ENCODE measurements around the gene DLX5.

The DLX5 gene

DNA sequence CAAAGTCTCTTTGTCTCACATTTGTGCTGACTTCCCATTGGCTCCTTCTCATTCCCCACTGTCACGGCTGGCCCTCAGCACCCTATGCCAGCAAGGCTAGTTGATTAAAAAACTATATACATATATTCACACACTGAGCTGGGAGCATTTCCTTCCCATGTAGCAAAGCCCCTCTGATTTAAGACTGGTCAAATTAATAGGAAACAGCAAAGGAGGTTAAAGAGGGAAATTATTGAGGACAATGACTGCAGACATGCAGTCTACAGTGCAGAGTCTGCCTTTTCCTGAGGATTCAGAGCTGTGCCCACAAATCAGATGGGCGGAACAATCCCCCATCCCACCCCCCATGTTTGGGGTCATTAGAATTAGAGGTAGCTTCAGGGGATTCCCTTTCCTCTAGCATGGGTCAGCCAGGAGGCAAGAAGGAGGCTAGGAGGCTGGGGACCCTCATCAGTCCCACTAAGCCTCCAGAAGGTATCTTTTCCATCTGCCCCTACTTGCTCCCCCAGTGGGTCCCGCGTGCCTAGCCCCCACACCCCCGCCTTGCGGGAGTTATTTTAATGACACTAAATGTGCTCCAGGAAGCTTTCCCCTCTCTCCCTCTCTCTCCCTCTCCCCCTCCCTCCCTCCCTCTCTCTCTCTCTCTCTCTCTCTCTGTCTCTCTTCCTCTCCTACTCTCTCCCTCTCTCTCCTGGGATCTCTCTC lies 29.1 kb downstream of the DLX5 start:
- H3K27me3 ChIP-seq (ENCODE audit: control insufficient read depth, insufficient read depth, low read length) = peaks cover 98% of the 10 kb centered on the region
- H3K4me1 ChIP-seq (ENCODE audit: control insufficient read depth, insufficient read depth, low read length) = peaks cover 48% of the 10 kb centered on the region
- no peaks in the 10 kb centered on the region for H3K36me3 ChIP-seq (ENCODE audit: control insufficient read depth, insufficient read depth, low read length)

DNA sequence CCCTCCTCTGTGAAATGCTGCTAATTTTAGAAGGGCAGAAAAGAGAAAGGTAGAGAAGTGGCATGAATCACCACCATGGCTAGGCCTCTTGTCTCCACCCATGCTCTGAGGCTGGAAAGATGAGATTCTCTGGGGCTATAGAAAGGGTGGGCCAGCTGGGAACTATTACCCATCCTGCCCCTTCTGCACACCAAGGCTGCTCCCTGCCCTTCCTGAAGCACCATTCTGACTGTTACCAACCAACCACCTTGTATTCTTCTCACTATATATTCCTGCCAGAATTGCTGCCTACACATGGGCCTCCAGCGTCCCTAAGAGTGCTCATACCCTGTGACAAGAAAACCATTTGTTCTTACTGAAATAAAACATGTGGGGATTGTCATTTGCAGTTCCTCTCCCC lies 30.7 kb downstream of the DLX5 start:
- no peaks in the 10 kb centered on the region for H3K36me3 ChIP-seq (ENCODE audit: control insufficient read depth, insufficient read depth, low read length)
- H3K27ac ChIP-seq (ENCODE audit: low read depth, low read length) = no peak overlapping the region
- H3K4me3 ChIP-seq (ENCODE audit: low read depth, low read length) = no peak overlapping the region
- peaks cover 53% of the 10 kb centered on the region for H3K4me1 ChIP-seq (ENCODE audit: control insufficient read depth, insufficient read depth, low read length)
- H3K9ac ChIP-seq (ENCODE audit: low read depth, low read length) = no peak overlapping the region
- H3K27me3 ChIP-seq (ENCODE audit: control insufficient read depth, insufficient read depth, low read length) = peaks cover 98% of the 10 kb centered on the region
- H3K9me3 ChIP-seq (ENCODE audit: control insufficient read depth, insufficient read depth, low read length) = no peaks in the 10 kb centered on the region

More for the DNA sequence above, 29.1 kb downstream of the DLX5 start:
- Histone ChIP-seq H3K9ac (ENCODE audit: low read depth, low read length) (no peak overlapping the region), H3K9me3 (ENCODE audit: control insufficient read depth, insufficient read depth, low read length) (no peaks in the 10 kb centered on the region), H3K27ac (ENCODE audit: low read depth, low read length) (no peak overlapping the region), H3K4me3 (ENCODE audit: low read depth, low read length) (no peak overlapping the region)

DNA sequence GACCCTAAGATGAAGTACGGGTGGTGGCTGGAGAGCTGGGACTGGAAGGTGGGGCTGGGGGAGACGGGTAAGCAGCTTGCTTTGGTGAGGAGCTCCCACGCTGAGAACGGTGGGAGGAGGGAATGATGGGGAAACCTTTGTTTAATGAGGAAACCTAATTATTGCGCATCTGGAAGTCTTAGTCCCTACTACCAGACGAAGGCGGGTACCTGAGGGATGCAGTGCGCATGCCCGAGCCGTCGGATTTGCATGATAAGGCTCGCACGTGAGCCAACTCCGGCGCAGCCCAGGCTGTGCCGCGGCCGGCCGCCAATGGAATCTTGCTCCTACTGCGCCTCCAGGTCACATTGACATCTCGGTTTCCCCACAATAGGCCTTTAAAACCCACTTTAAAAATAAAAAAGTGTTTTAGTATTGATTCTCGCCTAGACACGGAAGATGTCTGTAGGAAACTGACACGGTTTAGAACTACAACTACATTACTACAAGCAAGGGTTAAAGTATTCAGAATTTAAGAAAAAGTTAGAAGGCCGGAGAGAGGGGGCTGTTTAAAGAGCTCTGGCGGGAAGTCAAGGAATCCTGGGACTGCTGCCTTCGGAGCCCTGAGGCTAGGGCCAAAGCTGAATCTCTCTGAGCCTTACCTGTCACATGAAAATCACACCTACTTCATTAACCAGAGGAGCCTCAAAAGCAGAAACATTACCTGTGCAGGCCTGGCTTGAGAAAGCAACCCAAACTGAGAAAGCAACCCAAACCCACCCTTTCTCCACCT lies 31.4 kb downstream of the DLX5 start:
- Histone ChIP-seq H3K36me3 (ENCODE audit: control insufficient read depth, insufficient read depth, low read length) (no peaks in the 10 kb centered on the region), H3K9me3 (ENCODE audit: control insufficient read depth, insufficient read depth, low read length) (no peaks in the 10 kb centered on the region), H3K4me1 (ENCODE audit: control insufficient read depth, insufficient read depth, low read length) (peaks cover 54% of the 10 kb centered on the region), H3K27me3 (ENCODE audit: control insufficient read depth, insufficient read depth, low read length) (peaks cover 98% of the 10 kb centered on the region), H3K9ac (ENCODE audit: low read depth, low read length) (no peak overlapping the region), H3K4me3 (ENCODE audit: low read depth, low read length) (peak overlapping the region; percentile 52), H3K27ac (ENCODE audit: low read depth, low read length) (no peak overlapping the region)

DNA sequence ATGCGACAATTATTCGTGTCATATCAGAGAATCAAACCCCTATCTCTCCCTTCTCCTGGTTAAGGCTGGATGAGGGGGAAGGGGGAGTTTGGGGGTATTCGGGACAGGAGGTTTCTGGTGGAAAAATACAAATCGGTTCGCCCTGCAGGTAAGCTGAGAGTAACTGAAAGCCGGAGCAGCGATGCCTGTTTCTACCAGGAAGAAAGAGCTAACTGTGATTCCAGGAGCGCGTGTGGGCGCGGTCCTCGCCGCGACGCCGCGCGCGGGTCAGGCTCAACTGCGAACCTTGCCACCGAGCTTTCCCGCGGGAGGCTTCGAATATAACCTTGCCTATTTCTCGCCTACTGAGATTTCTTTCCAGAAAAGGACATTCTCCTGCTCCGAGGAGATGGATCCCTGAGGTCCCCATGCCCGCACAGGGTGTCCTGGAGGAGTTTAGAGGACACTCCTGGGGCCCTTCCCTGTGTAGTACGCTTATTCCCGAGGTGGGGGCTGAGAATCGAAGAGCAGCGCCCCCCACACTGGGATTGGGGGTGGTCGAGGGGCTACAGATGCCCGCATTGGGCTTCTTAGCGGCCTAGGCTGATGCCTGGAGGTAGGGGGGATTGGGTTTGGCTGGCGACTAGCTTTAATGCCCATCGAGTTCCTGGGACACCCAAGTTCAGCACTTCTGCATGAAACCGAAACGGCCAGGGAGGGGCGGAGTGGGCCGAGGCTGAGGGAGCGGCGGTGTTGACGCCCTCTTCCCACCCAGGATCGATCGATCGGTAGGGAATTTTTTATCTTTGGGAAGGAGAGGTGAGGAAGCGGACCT lies 32.2 kb downstream of the DLX5 start:
- Histone ChIP-seq H3K9ac (ENCODE audit: low read depth, low read length) (no peak overlapping the region), H3K36me3 (ENCODE audit: control insufficient read depth, insufficient read depth, low read length) (no peaks in the 10 kb centered on the region), H3K9me3 (ENCODE audit: control insufficient read depth, insufficient read depth, low read length) (no peaks in the 10 kb centered on the region), H3K4me1 (ENCODE audit: control insufficient read depth, insufficient read depth, low read length) (peaks cover 54% of the 10 kb centered on the region), H3K4me3 (ENCODE audit: low read depth, low read length) (peak overlapping the region; percentile 52), H3K27me3 (ENCODE audit: control insufficient read depth, insufficient read depth, low read length) (peaks cover 98% of the 10 kb centered on the region), H3K27ac (ENCODE audit: low read depth, low read length) (no peak overlapping the region)

DNA sequence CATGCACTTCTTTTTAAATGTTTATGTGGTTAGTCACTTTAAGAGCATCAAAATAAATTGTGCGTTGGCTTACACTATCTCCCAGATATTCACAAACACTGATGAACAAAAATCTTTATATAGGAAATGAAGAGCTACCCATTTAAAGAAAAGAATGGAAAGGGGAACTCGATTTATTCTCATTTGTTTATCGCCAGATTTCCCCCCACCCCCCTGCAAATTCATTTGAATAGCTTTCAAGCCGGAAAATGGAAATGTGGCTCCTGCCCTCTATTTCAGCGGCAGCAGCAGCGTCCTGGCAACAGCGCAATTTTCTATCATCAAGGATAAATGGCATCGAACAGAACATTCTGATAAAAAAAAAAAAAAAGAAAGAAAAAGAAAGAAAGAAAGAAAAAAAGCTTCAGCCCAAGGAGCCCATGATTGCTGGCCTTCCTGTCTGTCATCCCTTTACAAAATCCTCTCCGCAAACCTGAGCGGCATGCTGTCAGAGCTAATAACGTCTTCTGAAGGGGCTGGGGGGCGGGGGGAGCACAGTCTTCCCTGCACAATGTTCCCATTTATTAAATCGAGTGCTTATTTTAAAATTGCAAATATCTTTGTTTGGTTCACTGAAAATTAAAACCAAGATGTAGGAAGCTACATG lies 33.0 kb downstream of the DLX5 start:
- H3K4me3 ChIP-seq (ENCODE audit: low read depth, low read length) = peak overlapping the region; percentile 20; the same call in 1 of the 2 replicates
- no peaks in the 10 kb centered on the region for H3K36me3 ChIP-seq (ENCODE audit: control insufficient read depth, insufficient read depth, low read length)
- H3K9ac ChIP-seq (ENCODE audit: low read depth, low read length) = no peak overlapping the region
- peaks cover 98% of the 10 kb centered on the region for H3K27me3 ChIP-seq (ENCODE audit: control insufficient read depth, insufficient read depth, low read length)
- H3K27ac ChIP-seq (ENCODE audit: low read depth, low read length) = no peak overlapping the region
- no peaks in the 10 kb centered on the region for H3K9me3 ChIP-seq (ENCODE audit: control insufficient read depth, insufficient read depth, low read length)
- H3K4me1 ChIP-seq (ENCODE audit: control insufficient read depth, insufficient read depth, low read length) = peaks cover 54% of the 10 kb centered on the region

DNA sequence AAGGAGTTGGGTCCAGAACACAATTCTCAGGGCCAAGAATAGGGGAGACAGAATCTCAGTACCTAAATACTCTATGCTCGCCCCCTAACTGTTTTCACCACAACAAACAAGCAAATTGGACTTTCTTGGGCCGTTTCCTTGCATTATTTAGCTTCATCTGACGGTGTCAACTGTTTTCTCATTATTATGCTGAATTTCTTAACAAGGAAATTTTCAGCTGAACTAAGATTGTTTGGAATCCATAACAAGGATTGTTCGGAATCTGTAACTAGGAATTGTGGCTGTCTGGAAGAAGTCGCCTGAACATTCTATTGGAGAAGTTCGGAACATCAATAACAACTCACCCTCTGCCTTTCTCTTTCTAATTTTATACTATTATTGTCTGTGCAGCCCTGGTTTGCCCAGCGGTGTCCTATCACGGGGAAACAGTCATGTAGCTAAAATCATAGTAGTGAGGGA lies 34.7 kb downstream of the DLX5 start:
- Histone ChIP-seq H3K9me3 (ENCODE audit: control insufficient read depth, insufficient read depth, low read length) (no peaks in the 10 kb centered on the region), H3K9ac (ENCODE audit: low read depth, low read length) (no peak overlapping the region), H3K4me3 (ENCODE audit: low read depth, low read length) (no peak overlapping the region), H3K27me3 (ENCODE audit: control insufficient read depth, insufficient read depth, low read length) (peaks cover 97% of the 10 kb centered on the region), H3K27ac (ENCODE audit: low read depth, low read length) (no peak overlapping the region), H3K36me3 (ENCODE audit: control insufficient read depth, insufficient read depth, low read length) (no peaks in the 10 kb centered on the region), H3K4me1 (ENCODE audit: control insufficient read depth, insufficient read depth, low read length) (peaks cover 61% of the 10 kb centered on the region)

DNA sequence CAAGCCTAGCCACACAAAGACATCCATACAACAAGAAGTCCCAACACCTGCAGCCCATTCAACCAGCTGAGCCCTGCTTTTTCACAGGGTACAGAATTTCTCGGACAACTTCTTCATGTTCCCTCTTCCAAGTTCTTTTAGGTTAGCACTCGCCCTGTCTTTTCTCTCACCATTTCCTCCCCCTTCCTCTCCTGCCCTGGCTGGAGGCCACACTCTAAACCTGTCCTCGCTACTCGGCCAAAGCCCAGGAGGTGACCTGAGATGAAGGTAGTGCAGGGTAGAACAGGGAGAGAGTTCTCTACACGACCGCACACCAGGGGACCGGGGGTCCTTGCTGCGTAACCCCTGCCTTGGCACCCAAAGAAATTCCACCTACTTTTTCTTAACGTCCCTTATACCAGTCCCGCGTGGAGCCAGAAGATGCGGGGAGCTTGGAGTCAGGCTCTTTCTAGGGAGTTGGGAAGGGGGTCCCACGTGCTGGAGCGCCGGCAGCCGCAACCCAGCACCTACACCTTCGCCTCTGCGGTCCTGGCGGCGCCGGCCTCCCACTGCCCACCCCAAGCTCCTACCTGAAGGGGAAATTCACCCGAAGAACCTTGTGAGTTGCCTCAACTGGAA lies 35.3 kb downstream of the DLX5 start:
- H3K9ac ChIP-seq (ENCODE audit: low read depth, low read length) = no peak overlapping the region
- peak overlapping the region; percentile 42 for H3K4me3 ChIP-seq (ENCODE audit: low read depth, low read length)
- no peaks in the 10 kb centered on the region; the same call in 1 of the 2 replicates for H3K9me3 ChIP-seq (ENCODE audit: control insufficient read depth, insufficient read depth, low read length)
- peaks cover 92% of the 10 kb centered on the region for H3K27me3 ChIP-seq (ENCODE audit: control insufficient read depth, insufficient read depth, low read length)
- H3K4me1 ChIP-seq (ENCODE audit: control insufficient read depth, insufficient read depth, low read length) = peaks cover 66% of the 10 kb centered on the region
- H3K36me3 ChIP-seq (ENCODE audit: control insufficient read depth, insufficient read depth, low read length) = no peaks in the 10 kb centered on the region
- no peak overlapping the region for H3K27ac ChIP-seq (ENCODE audit: low read depth, low read length)

DNA sequence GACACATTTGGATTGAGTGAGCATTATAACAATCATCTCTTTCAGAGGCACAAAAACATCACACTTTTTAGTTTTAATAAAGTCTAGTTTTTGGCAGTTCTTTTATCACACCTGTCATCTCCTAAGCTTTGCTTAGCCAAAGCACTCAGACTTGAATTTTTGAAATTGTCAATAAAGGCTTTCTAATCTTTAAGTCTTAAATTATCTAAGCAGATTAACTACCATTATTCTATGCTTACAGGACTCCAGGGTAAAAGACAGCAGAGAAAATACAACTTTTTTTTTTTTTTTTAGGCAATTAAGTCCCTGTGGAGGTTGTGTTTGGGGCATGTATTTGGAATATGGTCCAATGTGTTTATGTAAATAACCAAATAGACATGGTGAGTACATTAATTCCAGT lies 36.9 kb downstream of the DLX5 start:
- Histone ChIP-seq H3K4me3 (ENCODE audit: low read depth, low read length) (no peak overlapping the region), H3K27ac (ENCODE audit: low read depth, low read length) (no peak overlapping the region), H3K9ac (ENCODE audit: low read depth, low read length) (no peak overlapping the region), H3K9me3 (ENCODE audit: control insufficient read depth, insufficient read depth, low read length) (no peaks in the 10 kb centered on the region; the same call in 1 of the 2 replicates), H3K4me1 (ENCODE audit: control insufficient read depth, insufficient read depth, low read length) (peaks cover 56% of the 10 kb centered on the region), H3K36me3 (ENCODE audit: control insufficient read depth, insufficient read depth, low read length) (no peaks in the 10 kb centered on the region), H3K27me3 (ENCODE audit: control insufficient read depth, insufficient read depth, low read length) (peaks cover 75% of the 10 kb centered on the region)

DNA sequence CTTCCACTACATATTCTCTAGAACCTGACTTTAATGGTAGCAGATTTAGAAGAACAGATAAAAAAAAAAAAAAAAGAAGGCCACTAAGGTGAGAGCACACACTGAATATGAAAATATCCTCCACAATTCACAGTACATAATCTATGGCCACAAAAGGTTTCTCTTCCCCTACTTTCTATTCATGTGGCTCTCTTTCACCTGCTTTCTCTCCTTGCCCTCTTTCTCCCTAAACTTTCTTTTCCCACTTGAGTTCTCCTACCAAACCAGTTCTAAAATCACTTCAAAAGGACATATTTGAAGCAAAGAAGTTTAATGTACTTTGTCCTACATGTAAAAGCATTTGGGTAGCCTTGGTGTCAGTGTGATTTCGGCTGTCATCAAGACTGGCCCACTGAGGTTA lies 37.7 kb downstream of the DLX5 start:
- peaks cover 67% of the 10 kb centered on the region for H3K27me3 ChIP-seq (ENCODE audit: control insufficient read depth, insufficient read depth, low read length)

DNA sequence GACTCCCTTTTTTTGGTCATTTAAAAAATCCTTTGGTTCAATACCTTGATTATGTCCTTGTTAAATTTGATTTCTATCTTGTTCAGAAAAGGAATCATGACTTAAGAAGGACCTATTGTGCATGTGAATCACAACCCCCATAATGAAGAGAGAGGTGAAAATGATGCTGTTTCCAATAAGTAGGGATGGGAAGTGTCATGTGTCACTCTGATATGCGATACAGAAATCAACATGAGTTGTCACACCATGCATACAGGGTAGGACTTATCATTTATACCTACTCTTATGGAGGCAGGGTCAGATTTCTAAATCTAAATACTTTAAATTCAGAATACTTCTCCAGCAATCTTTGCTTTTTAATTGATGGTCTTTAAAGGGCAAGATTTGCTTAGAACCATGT lies 38.6 kb downstream of the DLX5 start:
- peaks cover 58% of the 10 kb centered on the region for H3K27me3 ChIP-seq (ENCODE audit: control insufficient read depth, insufficient read depth, low read length)
- H3K9me3 ChIP-seq (ENCODE audit: control insufficient read depth, insufficient read depth, low read length) = no peaks in the 10 kb centered on the region; the same call in 1 of the 2 replicates
- H3K4me3 ChIP-seq (ENCODE audit: low read depth, low read length) = no peak overlapping the region
- H3K27ac ChIP-seq (ENCODE audit: low read depth, low read length) = no peak overlapping the region
- H3K9ac ChIP-seq (ENCODE audit: low read depth, low read length) = no peak overlapping the region
- H3K36me3 ChIP-seq (ENCODE audit: control insufficient read depth, insufficient read depth, low read length) = no peaks in the 10 kb centered on the region
- H3K4me1 ChIP-seq (ENCODE audit: control insufficient read depth, insufficient read depth, low read length) = peaks cover 46% of the 10 kb centered on the region

More for the DNA sequence above, 37.7 kb downstream of the DLX5 start:
- Histone ChIP-seq H3K9me3 (ENCODE audit: control insufficient read depth, insufficient read depth, low read length) (no peaks in the 10 kb centered on the region; the same call in 1 of the 2 replicates), H3K36me3 (ENCODE audit: control insufficient read depth, insufficient read depth, low read length) (no peaks in the 10 kb centered on the region), H3K9ac (ENCODE audit: low read depth, low read length) (no peak overlapping the region), H3K4me3 (ENCODE audit: low read depth, low read length) (no peak overlapping the region), H3K4me1 (ENCODE audit: control insufficient read depth, insufficient read depth, low read length) (peaks cover 49% of the 10 kb centered on the region), H3K27ac (ENCODE audit: low read depth, low read length) (no peak overlapping the region)
